ENCODE results near the gene SLC66A2.

Gene SLC66A2

DNA sequence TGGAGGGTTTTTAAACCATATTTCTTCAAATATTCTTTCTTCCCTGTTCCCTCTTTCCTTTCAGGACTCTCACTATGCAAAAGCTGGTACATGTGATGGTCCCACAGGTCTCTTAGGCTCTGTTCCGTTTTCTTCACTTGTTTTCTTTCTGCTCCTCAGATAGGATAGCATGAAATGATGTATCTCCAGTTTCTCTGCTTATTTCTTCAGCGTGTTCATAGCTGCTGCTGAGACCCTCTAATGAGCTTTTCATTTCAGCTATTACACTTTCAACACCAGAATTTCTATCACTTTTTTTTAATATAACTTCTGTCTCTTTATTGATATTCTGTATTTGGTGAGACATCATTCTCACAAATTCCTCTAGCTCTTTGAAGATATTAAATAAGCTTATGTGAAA, 89.8 kb downstream of the SLC66A2 start:
- Histone ChIP-seq H3K9me2 (replicated peaks; ENCODE audit: low read depth, low read length) (no peaks in the 10 kb centered on the region), H3K9ac (ENCODE audit: low read depth, low read length, poor library complexity, severe bottlenecking) (no peak overlapping the region), H4K20me1 (ENCODE audit: insufficient read depth, low read length, poor library complexity, severe bottlenecking) (no peaks in the 10 kb centered on the region), H3F3A (ENCODE audit: low read depth) (no peaks in the 10 kb centered on the region), H3K36me3 (ENCODE audit: insufficient read depth, low read length) (no peaks in the 10 kb centered on the region), H3K4me3 (ENCODE audit: low read length, poor library complexity, severe bottlenecking) (no peak overlapping the region), H3K79me2 (ENCODE audit: insufficient read depth, low read length) (no peaks in the 10 kb centered on the region), H3K27me3 (ENCODE audit: insufficient read depth, low read length, poor library complexity, severe bottlenecking) (no peaks in the 10 kb centered on the region), H3K4me2 (ENCODE audit: low read depth, low read length, poor library complexity, severe bottlenecking) (no peak overlapping the region), H3K4me1 (ENCODE audit: insufficient read depth, low read length, poor library complexity, severe bottlenecking) (no peaks in the 10 kb centered on the region), H2AFZ (ENCODE audit: low read length) (no peak overlapping the region), H3K9me3 (ENCODE audit: insufficient read depth, low read depth, low read length) (peaks cover 15% of the 10 kb centered on the region; the same call in 1 of the 2 replicates)
- TF ChIP-seq EZH2phosphoT487 (IDR thresholded peaks at IDR 0.05; ENCODE audit: borderline replicate concordance), result no peak
- TF ChIP-seq, protein P1, sequence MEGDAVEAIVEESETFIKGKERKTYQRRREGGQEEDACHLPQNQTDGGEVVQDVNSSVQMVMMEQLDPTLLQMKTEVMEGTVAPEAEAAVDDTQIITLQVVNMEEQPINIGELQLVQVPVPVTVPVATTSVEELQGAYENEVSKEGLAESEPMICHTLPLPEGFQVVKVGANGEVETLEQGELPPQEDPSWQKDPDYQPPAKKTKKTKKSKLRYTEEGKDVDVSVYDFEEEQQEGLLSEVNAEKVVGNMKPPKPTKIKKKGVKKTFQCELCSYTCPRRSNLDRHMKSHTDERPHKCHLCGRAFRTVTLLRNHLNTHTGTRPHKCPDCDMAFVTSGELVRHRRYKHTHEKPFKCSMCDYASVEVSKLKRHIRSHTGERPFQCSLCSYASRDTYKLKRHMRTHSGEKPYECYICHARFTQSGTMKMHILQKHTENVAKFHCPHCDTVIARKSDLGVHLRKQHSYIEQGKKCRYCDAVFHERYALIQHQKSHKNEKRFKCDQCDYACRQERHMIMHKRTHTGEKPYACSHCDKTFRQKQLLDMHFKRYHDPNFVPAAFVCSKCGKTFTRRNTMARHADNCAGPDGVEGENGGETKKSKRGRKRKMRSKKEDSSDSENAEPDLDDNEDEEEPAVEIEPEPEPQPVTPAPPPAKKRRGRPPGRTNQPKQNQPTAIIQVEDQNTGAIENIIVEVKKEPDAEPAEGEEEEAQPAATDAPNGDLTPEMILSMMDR (conservative IDR thresholded peaks at IDR 0.05; ENCODE audit: low read length), result no peak

DNA sequence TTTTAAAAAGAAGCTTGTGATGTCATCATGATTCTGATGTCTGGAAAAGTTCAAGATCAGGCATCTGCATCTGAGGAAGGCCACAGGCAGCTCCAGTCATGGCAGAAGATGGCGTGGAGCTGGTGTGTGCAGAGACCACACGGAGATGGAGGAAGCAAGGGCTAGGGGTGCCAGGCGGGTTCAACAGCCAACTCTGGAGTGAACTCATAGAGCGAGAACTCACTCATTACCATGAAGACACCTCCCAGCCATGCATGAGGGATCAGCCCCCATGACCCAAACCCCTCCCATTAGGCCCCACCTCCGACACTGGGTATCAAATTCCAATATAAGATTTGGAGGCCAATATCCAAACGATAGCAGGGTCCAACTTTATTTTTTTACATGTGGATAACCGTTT, 92.1 kb downstream of the SLC66A2 start:
- Histone ChIP-seq H3K79me2 (ENCODE audit: insufficient read depth, low read length) (no peaks in the 10 kb centered on the region), H3F3A (ENCODE audit: low read depth) (no peaks in the 10 kb centered on the region), H3K4me2 (ENCODE audit: low read depth, low read length, poor library complexity, severe bottlenecking) (no peak overlapping the region), H3K4me1 (ENCODE audit: insufficient read depth, low read length, poor library complexity, severe bottlenecking) (no peaks in the 10 kb centered on the region), H3K36me3 (ENCODE audit: insufficient read depth, low read length) (no peaks in the 10 kb centered on the region), H4K20me1 (ENCODE audit: insufficient read depth, low read length, poor library complexity, severe bottlenecking) (no peaks in the 10 kb centered on the region), H3K9me3 (ENCODE audit: insufficient read depth, low read depth, low read length) (peaks cover 15% of the 10 kb centered on the region; the same call in 1 of the 2 replicates), H3K4me3 (ENCODE audit: low read length, poor library complexity, severe bottlenecking) (no peak overlapping the region), H3K27me3 (ENCODE audit: insufficient read depth, low read length, poor library complexity, severe bottlenecking) (no peaks in the 10 kb centered on the region), H2AFZ (ENCODE audit: low read length) (no peak overlapping the region), H3K9ac (ENCODE audit: low read depth, low read length, poor library complexity, severe bottlenecking) (no peak overlapping the region), H3K9me2 (replicated peaks; ENCODE audit: low read depth, low read length) (no peaks in the 10 kb centered on the region)
- no peak for TF ChIP-seq EZH2phosphoT487 (IDR thresholded peaks at IDR 0.05; ENCODE audit: borderline replicate concordance)
- TF ChIP-seq, protein P1 (conservative IDR thresholded peaks at IDR 0.05; ENCODE audit: low read length), result no peak

- H3K9me3 ChIP-seq (ENCODE audit: insufficient read depth, low read depth, low read length), result peaks cover 5% of the 10 kb centered on the region; the same call in 1 of the 2 replicates
- TF ChIP-seq EZH2phosphoT487 (IDR thresholded peaks at IDR 0.05; ENCODE audit: borderline replicate concordance), result no peak
- TF ChIP-seq, protein P1 (conservative IDR thresholded peaks at IDR 0.05; ENCODE audit: low read length), result no peak
- H3K4me3 ChIP-seq (ENCODE audit: low read length, poor library complexity, severe bottlenecking), result peak overlapping the region; percentile 15
- no peaks in the 10 kb centered on the region for H3K36me3 ChIP-seq (ENCODE audit: insufficient read depth, low read length)
- H3K9me2 ChIP-seq (replicated peaks; ENCODE audit: low read depth, low read length), result no peaks in the 10 kb centered on the region
- H3K79me2 ChIP-seq (ENCODE audit: insufficient read depth, low read length), result no peaks in the 10 kb centered on the region
- H3K9ac ChIP-seq (ENCODE audit: low read depth, low read length, poor library complexity, severe bottlenecking), result no peak overlapping the region
- H2AFZ ChIP-seq (ENCODE audit: low read length), result peak overlapping the region; percentile 68; the same call in 1 of the 2 replicates
- no peaks in the 10 kb centered on the region for H3K27me3 ChIP-seq (ENCODE audit: insufficient read depth, low read length, poor library complexity, severe bottlenecking)
- H3F3A ChIP-seq (ENCODE audit: low read depth), result no peaks in the 10 kb centered on the region
- H3K4me2 ChIP-seq (ENCODE audit: low read depth, low read length, poor library complexity, severe bottlenecking), result peak overlapping the region; percentile 49
- no peaks in the 10 kb centered on the region for H4K20me1 ChIP-seq (ENCODE audit: insufficient read depth, low read length, poor library complexity, severe bottlenecking)
- H3K4me1 ChIP-seq (ENCODE audit: insufficient read depth, low read length, poor library complexity, severe bottlenecking), result no peaks in the 10 kb centered on the region
Measured at GRCh38 chr18:79857082-79857671, 94.3 kb downstream of the SLC66A2 start.
